ELR (cell line): ENCODE measurements around the gene CDH1.
A peak's percentile ranks its signal among the peaks of the same experiment; 100 is the strongest.
"Not testable (repeated sequence)": the region's sequence is repeated elsewhere in the genome, so short reads cannot be mapped to it uniquely, and the experiment has no call there.

Source experiments
- DNase-seq: peaks from one replicate; pipeline ENCODE4 v3.0.0-alpha.2; 2015; ENCODE audit warnings: low read depth

The CDH1 gene

GRCh38 chr16:68790944-68791343 is 53.9 kb downstream of the CDH1 start:
- DNase-seq: no peak

GRCh38 chr16:68792465-68793324 is 55.6 kb downstream of the CDH1 start:
- DNase-seq: peak; percentile 15

GRCh38 chr16:68793401-68793857 is 56.3 kb downstream of the CDH1 start:
- DNase-seq: no peak

GRCh38 chr16:68798398-68798797 is 61.3 kb downstream of the CDH1 start:
- DNase-seq: no peak

- peak; percentile 80 for DNase-seq
These were observed 63.3 kb downstream of the CDH1 start for GRCh38 chr16:68800257-68800875.

- DNase-seq: peak; percentile 81
These were observed 65.1 kb downstream of the CDH1 start for GRCh38 chr16:68802190-68802589.

GRCh38 chr16:68806422-68806821 is 69.3 kb downstream of the CDH1 start:
- no peak for DNase-seq

GRCh38 chr16:68806981-68807380 is 69.9 kb downstream of the CDH1 start:
- no peak for DNase-seq

- DNase-seq: no peak
These were observed 77.4 kb downstream of the CDH1 start for GRCh38 chr16:68814516-68814915.

- peak; percentile 90 for DNase-seq
These were observed 86.5 kb downstream of the CDH1 start for GRCh38 chr16:68823401-68824135.

- DNase-seq: no peak
These were observed 88.3 kb downstream of the CDH1 start for GRCh38 chr16:68825427-68825826.

GRCh38 chr16:68826652-68827051 is 89.6 kb downstream of the CDH1 start:
- no peak for DNase-seq

GRCh38 chr16:68833251-68833650 is 96.2 kb downstream of the CDH1 start:
- no peak for DNase-seq

- DNase-seq: no peak
These were observed 97.5 kb downstream of the CDH1 start for GRCh38 chr16:68834550-68834949.

GRCh38 chr16:68835970-68836369 is 98.9 kb downstream of the CDH1 start:
- DNase-seq: no peak

- no peak for DNase-seq
These were observed 102.7 kb downstream of the CDH1 start for GRCh38 chr16:68839831-68840230.

- not testable (repeated sequence) for DNase-seq
These were observed 105.9 kb downstream of the CDH1 start for GRCh38 chr16:68842964-68843481.

- DNase-seq: peak; percentile 85
These were observed 106.6 kb downstream of the CDH1 start, which contains the start of gene TANGO6 for GRCh38 chr16:68843482-68844210. TANGO6 (plus strand) TSS chr16:68843531; CDS start chr16:68843618, 87 bp downstream.

- no peak for DNase-seq
These were observed 107.1 kb downstream of the CDH1 start for GRCh38 chr16:68844211-68844564.

GRCh38 chr16:68848786-68849185 is 111.7 kb downstream of the CDH1 start:
- DNase-seq: no peak

- DNase-seq: no peak
These were observed 113.4 kb downstream of the CDH1 start for GRCh38 chr16:68850481-68850880.

GRCh38 chr16:68851601-68852000 is 114.5 kb downstream of the CDH1 start:
- no peak for DNase-seq
